ENCODE results near the gene GDI1. TPM values are rescaled to one million over a fixed set of nuclear protein-coding genes. Genes with fewer than 3 reads are reported as not detected.
"Not testable (repeated sequence)": the region's sequence is repeated elsewhere in the genome, so short reads cannot be mapped to it uniquely, and the experiment has no call there.

GDI1 gene
- 113 and 121 TPM in 2 replicates for total RNA-seq

DNA sequence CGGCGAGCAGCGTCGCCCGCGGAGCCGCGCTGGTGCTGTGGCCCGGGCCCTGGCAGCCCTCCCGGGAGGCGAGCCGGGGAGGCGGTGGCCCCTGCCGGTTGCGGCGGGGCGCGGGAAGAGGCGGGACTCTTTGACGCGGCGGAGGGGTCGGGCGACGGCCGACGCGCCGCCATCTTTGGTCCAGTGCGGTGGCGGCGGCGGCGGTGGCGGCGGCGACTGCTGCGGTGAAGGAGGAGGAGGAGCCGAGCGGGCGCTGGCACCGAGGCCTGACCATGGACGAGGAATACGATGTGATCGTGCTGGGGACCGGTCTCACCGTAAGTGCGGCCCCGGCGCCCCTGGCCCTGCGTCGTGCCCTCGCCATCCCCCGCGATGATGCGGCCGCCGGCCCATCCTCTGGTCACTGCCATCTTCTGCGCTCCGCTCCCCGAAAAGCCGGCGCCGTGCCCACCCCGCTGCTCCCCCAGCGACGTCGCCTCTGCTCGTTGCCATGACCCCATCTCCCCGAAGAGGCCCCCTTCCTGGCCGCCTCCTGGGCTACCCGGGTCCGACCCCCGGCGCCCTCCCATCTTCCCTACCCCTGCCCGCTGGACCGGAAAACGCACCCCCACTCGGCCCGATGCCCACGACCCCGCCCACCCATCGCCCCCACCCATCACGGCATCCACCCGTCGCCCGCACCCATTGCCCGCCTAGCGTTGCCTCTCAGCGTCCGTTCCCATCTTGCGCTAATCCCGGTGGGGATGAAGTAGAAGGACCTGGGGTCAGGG, at the start of gene GDI1:
Gene GDI1 (plus strand): TSS at position 172 of the 770 bp plus-strand sequence. CDS start 101 bp downstream, at position 273.
- no peak for TF ChIP-seq CTCF (IDR thresholded peaks at IDR 0.05; ENCODE audit: insufficient read depth, low read length, poor library complexity, severe bottlenecking)
- H3K4me3 ChIP-seq (ENCODE audit: low read depth, low read length): peak within 1 kb of the TSS; percentile 71
- DNase-seq (ENCODE audit: low read depth): no peak
- no peaks in the 10 kb centered on the region for H3K27me3 ChIP-seq (ENCODE audit: control insufficient read depth, insufficient read depth, low read length)
- H3K36me3 ChIP-seq (ENCODE audit: control insufficient read depth, insufficient read depth, low read length): no peaks in the 10 kb centered on the region

- not testable (repeated sequence) for H3K36me3 ChIP-seq (ENCODE audit: control insufficient read depth, insufficient read depth, low read length); H3K4me3 ChIP-seq (ENCODE audit: low read depth, low read length); DNase-seq (ENCODE audit: low read depth); H3K27me3 ChIP-seq (ENCODE audit: control insufficient read depth, insufficient read depth, low read length)
Measured at GRCh38 chrX:154388094-154388493, 48.9 kb upstream of the GDI1 start.

DNA sequence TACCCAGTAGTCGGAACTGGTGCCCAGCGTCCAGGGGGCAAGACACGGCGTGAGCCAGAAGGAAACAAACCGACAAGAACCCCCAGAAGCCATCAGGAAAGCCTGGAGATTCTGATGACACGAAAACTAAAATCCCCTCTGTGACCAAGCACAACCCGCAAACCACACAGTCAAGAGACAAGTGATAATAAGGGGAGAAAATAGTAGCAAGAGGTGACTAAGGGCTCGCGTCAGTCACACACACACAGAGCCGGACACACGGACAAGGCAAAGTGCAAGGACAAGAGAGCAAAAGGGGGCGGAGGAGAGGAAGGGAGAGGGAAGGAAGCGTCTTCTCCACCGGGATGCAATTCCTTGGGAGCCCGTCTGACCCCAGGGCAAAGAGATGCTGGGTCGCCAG, 48.3 kb upstream of the GDI1 start:
- H3K27me3 ChIP-seq (ENCODE audit: control insufficient read depth, insufficient read depth, low read length): not testable (repeated sequence)

GRCh38 chrX:154389812-154390747, 46.9 kb upstream of the GDI1 start:
- not testable (repeated sequence) for H3K27me3 ChIP-seq (ENCODE audit: control insufficient read depth, insufficient read depth, low read length); DNase-seq (ENCODE audit: low read depth); H3K36me3 ChIP-seq (ENCODE audit: control insufficient read depth, insufficient read depth, low read length)
- peak overlapping the region; percentile 18 for H3K4me3 ChIP-seq (ENCODE audit: low read depth, low read length)

More for the DNA sequence above, 48.3 kb upstream of the GDI1 start:
- not testable (repeated sequence) for H3K4me3 ChIP-seq (ENCODE audit: low read depth, low read length); H3K36me3 ChIP-seq (ENCODE audit: control insufficient read depth, insufficient read depth, low read length); DNase-seq (ENCODE audit: low read depth)

GRCh38 chrX:154396363-154396762, 40.6 kb upstream of the GDI1 start:
- DNase-seq (ENCODE audit: low read depth); H3K36me3 ChIP-seq (ENCODE audit: control insufficient read depth, insufficient read depth, low read length); H3K27me3 ChIP-seq (ENCODE audit: control insufficient read depth, insufficient read depth, low read length): not testable (repeated sequence)
- H3K4me3 ChIP-seq (ENCODE audit: low read depth, low read length): peak overlapping the region; percentile 47

GRCh38 chrX:154396973-154397887, 39.7 kb upstream of the GDI1 start:
- Histone ChIP-seq H3K36me3 (ENCODE audit: control insufficient read depth, insufficient read depth, low read length) (peaks cover 2% of the 10 kb centered on the region), H3K4me3 (ENCODE audit: low read depth, low read length) (peak overlapping the region; percentile 47), H3K27me3 (ENCODE audit: control insufficient read depth, insufficient read depth, low read length) (no peaks in the 10 kb centered on the region)
- DNase-seq (ENCODE audit: low read depth): no peak
- TF ChIP-seq CTCF (IDR thresholded peaks at IDR 0.05; ENCODE audit: insufficient read depth, low read length, poor library complexity, severe bottlenecking): no peak

DNA sequence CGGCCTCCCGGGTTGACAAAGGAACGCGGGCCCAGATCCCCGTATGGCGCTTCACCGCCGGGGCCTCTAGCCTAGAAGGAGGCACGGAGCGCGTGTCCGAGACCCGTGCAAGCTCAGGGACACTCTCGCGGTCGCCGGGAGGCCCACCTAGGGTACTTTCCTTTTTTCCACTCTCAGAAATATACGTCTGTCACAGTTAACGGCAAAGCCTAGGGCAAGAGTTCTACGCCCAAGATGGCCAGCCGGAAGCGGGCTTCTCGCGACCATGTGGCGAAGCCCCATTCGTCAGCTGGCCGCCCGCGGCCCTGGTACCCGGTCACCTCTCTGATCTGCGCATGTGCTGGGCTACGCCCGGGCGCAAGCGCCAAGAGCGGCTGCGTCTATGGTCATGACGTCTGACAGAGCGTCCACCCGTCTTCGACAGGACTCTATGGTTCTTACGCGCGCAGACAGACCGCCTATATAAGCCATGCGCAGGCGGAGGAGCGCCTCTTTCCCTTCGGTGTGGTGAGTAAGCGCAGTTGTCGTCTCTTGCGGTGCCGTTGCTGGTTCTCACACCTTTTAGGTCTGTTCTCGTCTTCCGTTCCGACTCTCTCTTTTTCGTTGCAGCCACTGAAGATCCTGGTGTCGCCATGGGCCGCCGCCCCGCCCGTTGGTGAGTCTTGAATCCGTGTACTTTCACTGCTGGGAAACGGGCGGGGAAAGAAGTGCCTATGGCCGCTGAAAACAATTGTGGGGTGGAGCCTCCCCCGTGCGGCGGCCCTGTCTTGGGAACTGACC, 38.9 kb upstream of the GDI1 start, which contains the start of gene RPL10:
Gene RPL10 (plus strand): TSS at position 490 of the 780 bp plus-strand sequence. CDS start 143 bp downstream, at position 633.
- DNase-seq (ENCODE audit: low read depth): peak; percentile 71
- Histone ChIP-seq H3K27me3 (ENCODE audit: control insufficient read depth, insufficient read depth, low read length) (no peaks in the 10 kb centered on the region), H3K4me3 (ENCODE audit: low read depth, low read length) (peak within 1 kb of the TSS; percentile 96), H3K36me3 (ENCODE audit: control insufficient read depth, insufficient read depth, low read length) (peaks cover 2% of the 10 kb centered on the region)
- no peak for TF ChIP-seq CTCF (IDR thresholded peaks at IDR 0.05; ENCODE audit: insufficient read depth, low read length, poor library complexity, severe bottlenecking)
